ENCODE measurements around the gene CFAP410. TPM values are rescaled to one million over a fixed set of nuclear protein-coding genes. Genes with fewer than 3 reads are reported as not detected.
"Not testable (repeated sequence)": the region's sequence is repeated elsewhere in the genome, so short reads cannot be mapped to it uniquely, and the experiment has no call there.

CFAP410 gene
- total RNA-seq, 1 donor from 2014 or later, result 5.0 TPM

GRCh38 chr21:44368711-44369446 is 29.7 kb upstream of the CFAP410 start:
- DNase-seq, result no peak

GRCh38 chr21:44366586-44367211 is 27.5 kb upstream of the CFAP410 start:
- no peak for DNase-seq

- no peak for DNase-seq
These were observed 26.9 kb upstream of the CFAP410 start for GRCh38 chr21:44365967-44366585.

- no peak for DNase-seq
These were observed 26.2 kb upstream of the CFAP410 start for GRCh38 chr21:44365251-44365966.

- DNase-seq, result no peak
These were observed 25.2 kb upstream of the CFAP410 start for GRCh38 chr21:44364151-44365053.

- DNase-seq, result no peak
These were observed 24.1 kb upstream of the CFAP410 start for GRCh38 chr21:44363278-44363677.

- not testable (repeated sequence) for DNase-seq
These were observed 22.7 kb upstream of the CFAP410 start for GRCh38 chr21:44361903-44362302.

GRCh38 chr21:44360159-44360558 is 21.0 kb upstream of the CFAP410 start:
- no peak for DNase-seq

- DNase-seq, result no peak
These were observed 20.2 kb upstream of the CFAP410 start for GRCh38 chr21:44359396-44359795.

GRCh38 chr21:44357064-44357837 is 18.1 kb upstream of the CFAP410 start:
- no peak for DNase-seq

- no peak for DNase-seq
These were observed 17.4 kb upstream of the CFAP410 start for GRCh38 chr21:44356636-44357035.

GRCh38 chr21:44356160-44356559 is 17.0 kb upstream of the CFAP410 start:
- DNase-seq, result no peak

GRCh38 chr21:44354775-44355771 is 15.9 kb upstream of the CFAP410 start:
- no peak for DNase-seq

GRCh38 chr21:44354001-44354405 is 14.8 kb upstream of the CFAP410 start:
- DNase-seq, result peak; percentile 13

- no peak for DNase-seq
These were observed 14.2 kb upstream of the CFAP410 start, which contains the start of gene TRPM2 for GRCh38 chr21:44353191-44353970. TRPM2 (plus strand) TSS chr21:44353621; CDS start chr21:44353701, 80 bp downstream.

- DNase-seq, result no peak
These were observed 13.2 kb upstream of the CFAP410 start for GRCh38 chr21:44352253-44352860.

GRCh38 chr21:44351535-44352252 is 12.5 kb upstream of the CFAP410 start:
- DNase-seq, result no peak

Data from occipital lobe (tissue), 2 donors.